NCI-H82 (cell line): ENCODE results near the gene SIT1.

ENCODE experiments used
- DNase-seq: peaks from one replicate; lab custom pipeline; 2025; lab: John Stamatoyannopoulos, UW

Gene SIT1

GRCh38 chr9:35605351-35606137, 45.2 kb downstream of the SIT1 start:
- DNase-seq: peak; percentile 35

GRCh38 chr9:35604578-35605350, 46.0 kb downstream of the SIT1 start, which contains the start of gene TESK1:
TSS of gene TESK1 (plus strand) at chr9:35605262. CDS start at chr9:35605620, 358 bp downstream.
- DNase-seq: peak; percentile 77

GRCh38 chr9:35603986-35604577, 46.6 kb downstream of the SIT1 start:
- peak; percentile 99 for DNase-seq

GRCh38 chr9:35603506-35603985, 47.2 kb downstream of the SIT1 start:
- DNase-seq: peak; percentile 62

GRCh38 chr9:35599763-35600604, 50.7 kb downstream of the SIT1 start:
- DNase-seq: peak; percentile 4
